SH-SY5Y (cell line): ENCODE data around the gene ELOVL1.

Source experiments
- GATA2 ChIP-seq: IDR thresholded peaks from 2 replicates; pipeline ENCODE4 v1.6.1; 2011; ENCODE audit warnings: mild to moderate bottlenecking, low read depth, low read length
- GATA3 ChIP-seq: IDR thresholded peaks from 2 replicates; pipeline ENCODE4 v1.6.1; 2011; ENCODE audit warnings: low read depth, mild to moderate bottlenecking, low read length, moderate library complexity

- TF ChIP-seq GATA3 (no peak), GATA2 (no peak)
Measured at GRCh38 chr1:43365678-43366077, 2.1 kb downstream of the ELOVL1 start.
